Measurements from ENCODE around the gene TCAF2. TPM values are rescaled to one million over a fixed set of nuclear protein-coding genes. Genes with fewer than 3 reads are reported as not detected.
"Not testable (repeated sequence)": the region's sequence is repeated elsewhere in the genome, so short reads cannot be mapped to it uniquely, and the experiment has no call there.

Gene TCAF2
- polyA plus RNA-seq (ENCODE audit: low read depth in 6 of 6) = 1 to 10 TPM; 2.6 to 6.7 (median 3.4) TPM

DNA sequence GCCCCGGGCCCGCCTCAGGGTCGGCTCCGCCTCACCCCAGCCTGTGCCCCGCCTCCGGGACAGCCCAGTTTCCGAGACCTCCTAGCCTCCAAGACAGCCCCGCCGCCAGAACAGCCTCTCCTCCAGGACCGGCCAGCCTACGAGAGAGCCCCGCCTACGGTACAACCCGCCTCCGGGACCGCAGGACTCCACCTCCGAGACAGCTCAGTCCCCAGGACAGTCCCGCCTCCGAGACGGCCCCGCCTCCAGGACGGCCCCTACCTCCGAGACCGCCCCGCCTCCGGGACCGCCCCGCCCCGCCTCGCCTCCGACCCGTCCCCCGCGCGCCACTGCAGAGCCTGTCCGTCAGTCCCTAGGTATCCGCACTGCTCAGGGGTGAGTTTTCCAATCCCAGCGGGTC lies at the start of gene TCAF2:
TSS of gene TCAF2 (plus strand) at position 329 of the 400 bp plus-strand sequence.
- H3K9me3 Mint-ChIP-seq, H3K27me3 Mint-ChIP-seq, H3K36me3 Mint-ChIP-seq, H3K4me1 Mint-ChIP-seq: not testable (repeated sequence)
- peak within 1 kb of the TSS in 4 of 8 donors; percentile 64 to 79 (median 78) for H3K4me3 Mint-ChIP-seq
- peak; percentile 81 for ATAC-seq (ENCODE audit: low read depth in 2 of 2)
- H3K27ac Mint-ChIP-seq = peak within 1 kb of the TSS in 2 of 6 donors; percentile 41 to 72
- peak; percentile 72 for DNase-seq

DNA sequence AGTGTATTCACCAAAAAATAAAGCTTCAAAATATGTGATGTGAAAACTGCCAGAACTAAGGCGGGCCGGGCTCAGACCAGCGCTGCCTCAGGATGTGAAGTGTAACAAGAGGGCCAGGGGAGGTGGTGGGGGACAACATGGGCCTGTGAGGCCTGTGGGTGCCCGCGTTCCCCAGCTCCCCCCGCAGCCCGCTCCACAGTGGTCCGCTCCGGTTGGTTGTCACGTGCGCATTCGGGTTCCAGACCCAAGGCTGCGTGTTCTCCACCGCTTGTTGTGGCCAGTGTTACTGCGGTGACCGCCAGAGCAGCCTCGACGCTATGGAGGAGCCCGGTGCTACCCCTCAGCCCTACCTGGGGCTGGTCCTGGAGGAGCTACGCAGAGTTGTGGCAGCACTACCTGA lies 49.3 kb upstream of the TCAF2 start, which contains the start of gene CTAGE15:
TSS of gene CTAGE15 (plus strand) at position 301 of the 400 bp plus-strand sequence. CDS start at position 318, 17 bp downstream.
- not testable (repeated sequence) for H3K27ac Mint-ChIP-seq; H3K9me3 Mint-ChIP-seq; DNase-seq; ATAC-seq (ENCODE audit: low read depth in 2 of 2); H3K4me3 Mint-ChIP-seq; H3K27me3 Mint-ChIP-seq; H3K36me3 Mint-ChIP-seq; H3K4me1 Mint-ChIP-seq

- H3K36me3 Mint-ChIP-seq; H3K27me3 Mint-ChIP-seq; H3K4me3 Mint-ChIP-seq; H3K27ac Mint-ChIP-seq; H3K9me3 Mint-ChIP-seq; ATAC-seq (ENCODE audit: low read depth in 2 of 2); H3K4me1 Mint-ChIP-seq; DNase-seq: not testable (repeated sequence)
Observed at GRCh38 chr7:143588183-143588582, 32.6 kb upstream of the TCAF2 start.

- not testable (repeated sequence) for H3K36me3 Mint-ChIP-seq; ATAC-seq (ENCODE audit: low read depth in 2 of 2)
Observed at GRCh38 chr7:143589897-143590296, 30.9 kb upstream of the TCAF2 start.

GRCh38 chr7:143598086-143598485 lies 22.7 kb upstream of the TCAF2 start:
- not testable (repeated sequence) for ATAC-seq (ENCODE audit: low read depth in 2 of 2); H3K4me3 Mint-ChIP-seq

More at GRCh38 chr7:143589897-143590296, 30.9 kb upstream of the TCAF2 start:
- DNase-seq, H3K9me3 Mint-ChIP-seq, H3K4me1 Mint-ChIP-seq, H3K27me3 Mint-ChIP-seq, H3K27ac Mint-ChIP-seq, H3K4me3 Mint-ChIP-seq: not testable (repeated sequence)

DNA sequence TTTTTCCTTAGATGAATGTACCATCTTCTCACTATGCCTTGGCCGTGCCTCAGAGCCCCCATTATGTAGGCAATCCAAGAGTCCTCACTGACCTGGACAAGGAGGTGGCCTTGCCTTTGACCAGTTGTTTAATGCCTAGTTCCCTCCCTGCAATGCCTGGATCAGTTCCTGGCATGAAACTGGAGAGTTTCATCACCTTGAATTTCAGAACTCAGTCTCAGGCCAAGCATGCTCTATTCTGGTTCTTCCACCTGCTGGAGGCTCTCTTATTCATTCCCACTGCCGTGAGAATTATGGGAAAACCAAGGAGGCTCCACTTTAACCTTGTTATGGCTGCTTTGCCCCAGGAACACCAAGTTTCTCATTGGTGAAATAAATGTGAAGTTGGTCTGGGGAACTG lies 17.2 kb upstream of the TCAF2 start:
- not testable (repeated sequence) for DNase-seq, H3K4me1 Mint-ChIP-seq, H3K4me3 Mint-ChIP-seq

More at GRCh38 chr7:143598086-143598485, 22.7 kb upstream of the TCAF2 start:
- H3K36me3 Mint-ChIP-seq, H3K4me1 Mint-ChIP-seq, H3K9me3 Mint-ChIP-seq, H3K27ac Mint-ChIP-seq, H3K27me3 Mint-ChIP-seq, DNase-seq: not testable (repeated sequence)

GRCh38 chr7:143606088-143606487 lies 14.7 kb upstream of the TCAF2 start:
- not testable (repeated sequence) for DNase-seq; H3K4me3 Mint-ChIP-seq; H3K27me3 Mint-ChIP-seq; H3K36me3 Mint-ChIP-seq; H3K4me1 Mint-ChIP-seq; ATAC-seq (ENCODE audit: low read depth in 2 of 2); H3K27ac Mint-ChIP-seq; H3K9me3 Mint-ChIP-seq

More for the DNA sequence above, 17.2 kb upstream of the TCAF2 start:
- H3K27ac Mint-ChIP-seq; H3K27me3 Mint-ChIP-seq; ATAC-seq (ENCODE audit: low read depth in 2 of 2); H3K9me3 Mint-ChIP-seq; H3K36me3 Mint-ChIP-seq: not testable (repeated sequence)

DNA sequence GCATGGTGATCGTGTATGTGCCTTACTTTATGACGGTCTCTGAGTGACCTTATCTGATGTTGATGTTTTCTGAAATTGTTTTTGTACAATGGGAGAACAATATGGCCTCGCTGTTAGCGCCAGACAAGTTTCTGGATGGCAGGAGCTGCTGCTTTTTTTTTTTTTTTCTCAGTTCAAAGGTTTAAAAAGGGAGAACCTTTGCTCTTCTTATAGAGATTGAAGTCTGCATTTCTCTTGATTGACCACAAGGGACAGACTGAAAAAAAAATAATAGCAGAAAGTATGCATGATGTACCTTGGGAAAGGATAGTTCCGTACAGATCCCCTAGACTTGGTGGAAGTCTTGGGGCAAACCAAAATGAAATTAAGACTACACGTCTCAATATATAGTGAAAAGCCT lies 5.2 kb upstream of the TCAF2 start:
- H3K36me3 Mint-ChIP-seq; H3K27ac Mint-ChIP-seq; DNase-seq; H3K4me3 Mint-ChIP-seq; ATAC-seq (ENCODE audit: low read depth in 2 of 2); H3K27me3 Mint-ChIP-seq; H3K4me1 Mint-ChIP-seq; H3K9me3 Mint-ChIP-seq: not testable (repeated sequence)

GRCh38 chr7:143617204-143617603 lies 3.6 kb upstream of the TCAF2 start:
- not testable (repeated sequence) for H3K9me3 Mint-ChIP-seq; ATAC-seq (ENCODE audit: low read depth in 2 of 2); H3K4me3 Mint-ChIP-seq; H3K27ac Mint-ChIP-seq; H3K4me1 Mint-ChIP-seq; H3K27me3 Mint-ChIP-seq; DNase-seq; H3K36me3 Mint-ChIP-seq

- not testable (repeated sequence) for DNase-seq, H3K4me3 Mint-ChIP-seq, H3K36me3 Mint-ChIP-seq, H3K27me3 Mint-ChIP-seq, H3K27ac Mint-ChIP-seq, H3K4me1 Mint-ChIP-seq, H3K9me3 Mint-ChIP-seq
- ATAC-seq (ENCODE audit: low read depth in 2 of 2) = peak; percentile 16 to 29
Observed at GRCh38 chr7:143620058-143620457, 716 bp upstream of the TCAF2 start.

DNA sequence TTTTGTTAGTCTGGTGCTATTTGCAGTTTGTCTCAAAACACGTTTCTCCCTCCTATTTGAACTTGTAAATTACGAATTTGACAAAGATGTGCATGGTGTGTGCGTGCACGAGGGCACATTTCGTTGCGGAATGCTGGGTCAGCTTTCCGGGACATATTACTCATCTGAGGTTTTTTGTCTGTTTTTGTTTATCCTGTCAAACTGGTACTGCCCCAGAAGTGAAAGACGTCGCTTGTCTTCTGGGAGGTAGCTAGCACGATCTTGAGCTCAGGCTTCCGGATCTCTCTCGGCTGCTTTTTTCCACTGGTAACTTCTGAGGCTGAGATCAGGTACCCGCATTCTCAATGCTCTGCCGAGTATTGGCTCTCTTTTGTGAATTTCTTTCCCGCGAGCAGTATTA lies 401 bp downstream of the TCAF2 start:
- not testable (repeated sequence) for H3K27ac Mint-ChIP-seq, DNase-seq, H3K36me3 Mint-ChIP-seq, H3K9me3 Mint-ChIP-seq, H3K4me1 Mint-ChIP-seq, H3K27me3 Mint-ChIP-seq
- ATAC-seq (ENCODE audit: low read depth in 2 of 2) = peak; percentile 31 to 35
- peak overlapping the region in 1 of 8 donors; percentile 78 for H3K4me3 Mint-ChIP-seq

DNA sequence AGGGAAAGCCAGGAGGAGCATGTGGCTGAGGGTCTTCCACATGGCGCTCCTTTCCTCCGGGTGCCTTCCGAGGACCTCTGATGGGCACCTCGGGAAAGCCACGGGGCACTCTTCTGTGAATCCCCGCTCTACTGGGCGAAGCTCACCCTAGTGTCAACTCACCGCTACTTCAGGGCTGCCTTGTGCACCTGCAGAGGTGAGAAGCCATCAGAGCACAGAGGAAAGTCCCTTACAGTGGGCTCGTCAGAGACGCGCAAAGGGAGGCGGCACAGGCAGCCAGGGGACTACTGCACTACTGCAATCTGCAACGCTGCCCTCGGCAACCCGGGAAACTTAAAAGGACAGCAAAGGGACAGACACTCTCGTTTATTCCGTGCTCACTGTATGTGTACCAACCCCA lies 1.4 kb downstream of the TCAF2 start:
- not testable (repeated sequence) for H3K9me3 Mint-ChIP-seq, H3K36me3 Mint-ChIP-seq, H3K27me3 Mint-ChIP-seq, H3K4me1 Mint-ChIP-seq, H3K4me3 Mint-ChIP-seq, DNase-seq, H3K27ac Mint-ChIP-seq
- peak; percentile 54 to 56 for ATAC-seq (ENCODE audit: low read depth in 2 of 2)

DNA sequence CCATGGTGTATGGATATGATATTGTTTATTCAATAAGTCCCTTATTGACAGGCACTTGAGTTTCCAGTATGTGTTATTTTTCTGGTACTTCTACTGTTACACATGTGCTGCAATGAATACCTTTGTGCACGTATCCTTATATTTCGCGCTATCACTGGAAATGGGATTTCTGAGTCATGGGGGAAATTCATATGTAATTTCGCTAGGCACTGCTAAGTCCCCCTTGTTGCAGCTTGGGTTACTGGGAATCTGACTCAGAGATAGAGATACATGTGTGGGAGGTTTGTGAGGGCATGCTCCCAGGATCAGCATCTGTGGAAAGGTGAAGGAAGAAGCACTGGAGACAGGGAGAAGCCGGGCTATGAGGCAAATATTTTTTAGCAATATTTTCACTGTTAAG lies 9.9 kb downstream of the TCAF2 start:
- H3K4me3 Mint-ChIP-seq; H3K36me3 Mint-ChIP-seq; ATAC-seq (ENCODE audit: low read depth in 2 of 2); H3K27me3 Mint-ChIP-seq; H3K4me1 Mint-ChIP-seq; H3K27ac Mint-ChIP-seq; H3K9me3 Mint-ChIP-seq; DNase-seq: not testable (repeated sequence)

DNA sequence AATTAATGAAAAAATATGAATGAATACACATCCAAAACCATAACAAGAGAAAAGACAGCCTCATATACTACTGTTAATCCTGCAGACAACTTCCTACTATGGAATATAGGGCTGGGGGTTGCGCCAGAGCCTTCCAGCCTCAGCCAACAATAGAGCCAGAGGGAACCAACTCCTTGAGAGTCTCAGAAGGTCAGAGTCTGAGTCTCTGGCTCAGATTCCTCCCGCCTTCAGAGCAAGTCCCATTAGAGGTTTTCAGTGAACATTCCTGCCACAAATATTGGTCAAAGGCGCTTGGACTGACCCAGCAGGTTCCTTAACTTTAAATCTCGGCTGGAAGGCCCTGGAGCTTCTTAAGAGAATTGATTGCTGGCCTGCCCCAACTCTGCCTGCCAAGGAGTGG lies 11.7 kb downstream of the TCAF2 start:
- not testable (repeated sequence) for H3K4me3 Mint-ChIP-seq; H3K4me1 Mint-ChIP-seq; ATAC-seq (ENCODE audit: low read depth in 2 of 2); H3K27ac Mint-ChIP-seq; H3K36me3 Mint-ChIP-seq; H3K27me3 Mint-ChIP-seq; DNase-seq; H3K9me3 Mint-ChIP-seq

DNA sequence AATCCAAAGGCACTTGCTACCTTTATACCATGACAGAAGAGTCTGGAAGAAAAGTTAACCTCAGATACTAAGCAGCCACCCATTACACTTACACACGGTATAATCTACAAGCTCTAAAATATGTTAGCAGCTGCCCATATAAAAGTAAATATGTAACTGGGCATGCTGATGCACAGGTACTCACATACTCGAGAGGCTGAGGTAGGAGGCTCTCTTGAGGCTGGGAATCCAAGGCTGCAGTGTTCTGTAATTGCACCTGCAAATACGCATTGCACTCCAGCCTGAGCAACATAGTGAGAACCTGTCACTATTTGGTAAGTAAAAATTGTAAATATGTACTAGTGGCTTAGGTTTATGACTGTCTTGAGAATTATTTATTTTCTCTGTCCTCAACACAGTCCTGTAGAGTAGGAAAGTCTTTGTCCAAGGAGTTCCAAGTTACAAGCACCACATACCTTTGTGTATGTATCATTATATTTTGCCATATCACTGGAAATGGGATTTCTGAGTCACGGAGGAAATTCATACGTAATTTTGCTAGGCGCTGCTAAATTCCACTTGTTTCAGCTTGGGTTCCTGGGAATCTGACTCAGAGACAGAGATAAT lies 12.3 kb downstream of the TCAF2 start:
- H3K4me1 Mint-ChIP-seq; DNase-seq; H3K27ac Mint-ChIP-seq; H3K9me3 Mint-ChIP-seq; H3K27me3 Mint-ChIP-seq; H3K36me3 Mint-ChIP-seq; H3K4me3 Mint-ChIP-seq; ATAC-seq (ENCODE audit: low read depth in 2 of 2): not testable (repeated sequence)
